Neural progenitor cell (in vitro differentiated cells): ENCODE results near the gene MYMX.

Source experiments
- CTCF ChIP-seq: fragments of 200-600 bp; sonication (generic); IDR thresholded peaks from 2 replicates; pipeline ENCODE4 v1.5.1; 2017; ENCODE audit warnings: antibody characterized with exemption, mild to moderate bottlenecking
- EZH2 ChIP-seq: fragments of 200-600 bp; sonication (generic); IDR thresholded peaks from 2 replicates; pipeline ENCODE4 v1.6.1; 2017; ENCODE audit warnings: antibody characterized with exemption, mild to moderate bottlenecking, moderate library complexity
- EZH2phosphoT487 ChIP-seq: fragments of 200-600 bp; sonication (generic); IDR thresholded peaks from 2 replicates; pipeline ENCODE4 v1.6.1; 2017; ENCODE audit warnings: antibody characterized with exemption

GRCh38 chr6:44202972-44203750 lies 13.6 kb upstream of the MYMX start:
- TF ChIP-seq CTCF (no peak), EZH2 (no peak), EZH2phosphoT487 (no peak)
